Esophagus squamous epithelium (tissue), 4 donors: Measurements from ENCODE around the gene SAMD9.

ENCODE experiments used
- POLR2A ChIP-seq, 4 donors: fragments of 450-650 bp; IDR thresholded peaks; one replicate each; pipeline ENCODE4 v1.6.1; 2017; ENCODE audit warnings: antibody characterized with exemption in 4 of 4, mild to moderate bottlenecking in 4 of 4, moderate library complexity in 3 of 4
- TF ChIP-seq, protein P1 (sequence below), 6 experiments: fragments of 450-650 bp in 4 of 6; fragments of 200-600 bp in 2 of 6; sonication (generic) in 2 of 6; IDR thresholded peaks; one replicate each; pipeline ENCODE4 v1.5.1; 2016 to 2019; ENCODE audit warnings: antibody characterized with exemption in 6 of 6, mild to moderate bottlenecking in 4 of 6, moderate library complexity in 4 of 6

- TF ChIP-seq, protein P1, sequence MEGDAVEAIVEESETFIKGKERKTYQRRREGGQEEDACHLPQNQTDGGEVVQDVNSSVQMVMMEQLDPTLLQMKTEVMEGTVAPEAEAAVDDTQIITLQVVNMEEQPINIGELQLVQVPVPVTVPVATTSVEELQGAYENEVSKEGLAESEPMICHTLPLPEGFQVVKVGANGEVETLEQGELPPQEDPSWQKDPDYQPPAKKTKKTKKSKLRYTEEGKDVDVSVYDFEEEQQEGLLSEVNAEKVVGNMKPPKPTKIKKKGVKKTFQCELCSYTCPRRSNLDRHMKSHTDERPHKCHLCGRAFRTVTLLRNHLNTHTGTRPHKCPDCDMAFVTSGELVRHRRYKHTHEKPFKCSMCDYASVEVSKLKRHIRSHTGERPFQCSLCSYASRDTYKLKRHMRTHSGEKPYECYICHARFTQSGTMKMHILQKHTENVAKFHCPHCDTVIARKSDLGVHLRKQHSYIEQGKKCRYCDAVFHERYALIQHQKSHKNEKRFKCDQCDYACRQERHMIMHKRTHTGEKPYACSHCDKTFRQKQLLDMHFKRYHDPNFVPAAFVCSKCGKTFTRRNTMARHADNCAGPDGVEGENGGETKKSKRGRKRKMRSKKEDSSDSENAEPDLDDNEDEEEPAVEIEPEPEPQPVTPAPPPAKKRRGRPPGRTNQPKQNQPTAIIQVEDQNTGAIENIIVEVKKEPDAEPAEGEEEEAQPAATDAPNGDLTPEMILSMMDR (IDR thresholded peaks at IDR 0.05): peak in 4 of 6 experiments; percentile 15 to 60 (median 24)
- no peak for TF ChIP-seq POLR2A (IDR thresholded peaks at IDR 0.05)
These were observed 24.9 kb downstream of the SAMD9 start for GRCh38 chr7:93092757-93093370.
